ENCODE results near the gene FFAR1. TPM values are rescaled to one million over a fixed set of nuclear protein-coding genes. Genes with fewer than 3 reads are reported as not detected.

FFAR1 gene
- total and polyA plus RNA-seq, 2 donors (not counting 1 experiment from before 2014, with no cell fraction given), result 3.0 to 17.9 TPM

DNA sequence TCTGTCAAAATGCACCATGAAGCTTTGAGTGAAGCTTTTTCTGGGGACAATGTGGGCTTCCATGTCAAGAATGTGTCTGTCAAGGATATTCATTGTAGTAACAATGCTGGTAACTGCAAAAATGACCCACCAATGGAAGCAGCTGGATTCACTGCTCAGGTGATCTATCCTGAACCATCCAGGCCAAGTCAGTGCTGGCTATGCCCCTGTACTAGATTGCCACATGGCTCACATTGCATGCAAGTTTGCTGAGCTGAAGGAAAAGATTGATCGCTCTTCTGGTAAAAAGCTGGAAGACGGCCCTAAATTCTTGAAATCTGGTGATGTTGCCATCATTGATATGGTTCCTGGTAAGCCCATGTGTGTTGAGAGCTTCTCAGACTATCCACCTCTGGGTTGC is 35.8 kb downstream of the FFAR1 start:
- no peaks in the 10 kb centered on the region for H3K4me1 Mint-ChIP-seq
- 100% methylated on average over 2 of the region's 2 CpGs for WGBS (ENCODE audit: insufficient coverage)
- no peak overlapping the region for H3K4me2 ChIP-seq (replicated peaks; ENCODE audit: low read depth, low read length, poor library complexity, severe bottlenecking)
- H2AFZ ChIP-seq (ENCODE audit: insufficient read depth, low read depth, low read length, poor library complexity, severe bottlenecking), result no peak overlapping the region
- ChIA-PET POLR2A (no interaction called here), CTCF (interaction anchor here (1.6 kb wide), 1 partner anchor 86 kb away, joined by 3 read pairs; no protein-coding TSS in a partner anchor)
- peaks cover 6 to 20% (median 12%) of the 10 kb centered on the region in 3 donors for H3K9me3 ChIP-seq (ENCODE audit: control extremely low read depth in 1 of 3, control insufficient read depth in 2 of 3, insufficient read depth in 1 of 3, low read length in 2 of 3)
- intact Hi-C loops (cut with micrococcal nuclease), result no loop called here
- H3K4me3 ChIP-seq (ENCODE audit: control extremely low read depth in 1 of 5, extremely low read depth in 1 of 5, insufficient read depth in 1 of 5, low read depth in 2 of 5, low read length in 4 of 5), result no peak overlapping the region
- H3K9ac ChIP-seq (ENCODE audit: low read length), result no peak overlapping the region
- peaks cover 2% of the 10 kb centered on the region for H3K9me3 Mint-ChIP-seq (ENCODE audit: insufficient read depth)
- H3K27ac Mint-ChIP-seq, result no peak overlapping the region
- peaks cover 0 to 2% (median 0%) of the 10 kb centered on the region in 4 experiments for H3K27me3 ChIP-seq (replicated peaks in 1 of 4; ENCODE audit: control extremely low read depth in 1 of 4, control insufficient read depth in 3 of 4, insufficient read depth in 4 of 4, low read length in 3 of 4)
- no peak for TF ChIP-seq EZH2 (IDR thresholded peaks at IDR 0.05; ENCODE audit: borderline replicate concordance, insufficient read depth, low read depth, low read length, poor library complexity, severe bottlenecking)
- TF ChIP-seq, protein P1, sequence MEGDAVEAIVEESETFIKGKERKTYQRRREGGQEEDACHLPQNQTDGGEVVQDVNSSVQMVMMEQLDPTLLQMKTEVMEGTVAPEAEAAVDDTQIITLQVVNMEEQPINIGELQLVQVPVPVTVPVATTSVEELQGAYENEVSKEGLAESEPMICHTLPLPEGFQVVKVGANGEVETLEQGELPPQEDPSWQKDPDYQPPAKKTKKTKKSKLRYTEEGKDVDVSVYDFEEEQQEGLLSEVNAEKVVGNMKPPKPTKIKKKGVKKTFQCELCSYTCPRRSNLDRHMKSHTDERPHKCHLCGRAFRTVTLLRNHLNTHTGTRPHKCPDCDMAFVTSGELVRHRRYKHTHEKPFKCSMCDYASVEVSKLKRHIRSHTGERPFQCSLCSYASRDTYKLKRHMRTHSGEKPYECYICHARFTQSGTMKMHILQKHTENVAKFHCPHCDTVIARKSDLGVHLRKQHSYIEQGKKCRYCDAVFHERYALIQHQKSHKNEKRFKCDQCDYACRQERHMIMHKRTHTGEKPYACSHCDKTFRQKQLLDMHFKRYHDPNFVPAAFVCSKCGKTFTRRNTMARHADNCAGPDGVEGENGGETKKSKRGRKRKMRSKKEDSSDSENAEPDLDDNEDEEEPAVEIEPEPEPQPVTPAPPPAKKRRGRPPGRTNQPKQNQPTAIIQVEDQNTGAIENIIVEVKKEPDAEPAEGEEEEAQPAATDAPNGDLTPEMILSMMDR (IDR thresholded peaks at IDR 0.05), result no peak
- H3K4me3 Mint-ChIP-seq, result no peak overlapping the region
- no peak overlapping the region for H3K27ac ChIP-seq (ENCODE audit: low read length in 2 of 2)
- H3K27me3 Mint-ChIP-seq, result peaks cover 15% of the 10 kb centered on the region
- H3K36me3 ChIP-seq (replicated peaks in 1 of 2; ENCODE audit: control extremely low read depth in 1 of 2, control insufficient read depth in 1 of 2, extremely low read depth in 1 of 2, insufficient read depth in 2 of 2, low read length in 1 of 2), result no peaks in the 10 kb centered on the region
- no peak for ATAC-seq (ENCODE audit: low read depth)
- no peaks in the 10 kb centered on the region for H4K20me1 ChIP-seq (ENCODE audit: control insufficient read depth, insufficient read depth, low read length, poor library complexity, severe bottlenecking)
- H3K4me1 ChIP-seq (ENCODE audit: control insufficient read depth in 2 of 2, insufficient read depth in 2 of 2, low read length in 2 of 2), result no peaks in the 10 kb centered on the region
- H3K79me2 ChIP-seq (ENCODE audit: control insufficient read depth, insufficient read depth, low read length), result no peaks in the 10 kb centered on the region
- no peak for DNase-seq

DNA sequence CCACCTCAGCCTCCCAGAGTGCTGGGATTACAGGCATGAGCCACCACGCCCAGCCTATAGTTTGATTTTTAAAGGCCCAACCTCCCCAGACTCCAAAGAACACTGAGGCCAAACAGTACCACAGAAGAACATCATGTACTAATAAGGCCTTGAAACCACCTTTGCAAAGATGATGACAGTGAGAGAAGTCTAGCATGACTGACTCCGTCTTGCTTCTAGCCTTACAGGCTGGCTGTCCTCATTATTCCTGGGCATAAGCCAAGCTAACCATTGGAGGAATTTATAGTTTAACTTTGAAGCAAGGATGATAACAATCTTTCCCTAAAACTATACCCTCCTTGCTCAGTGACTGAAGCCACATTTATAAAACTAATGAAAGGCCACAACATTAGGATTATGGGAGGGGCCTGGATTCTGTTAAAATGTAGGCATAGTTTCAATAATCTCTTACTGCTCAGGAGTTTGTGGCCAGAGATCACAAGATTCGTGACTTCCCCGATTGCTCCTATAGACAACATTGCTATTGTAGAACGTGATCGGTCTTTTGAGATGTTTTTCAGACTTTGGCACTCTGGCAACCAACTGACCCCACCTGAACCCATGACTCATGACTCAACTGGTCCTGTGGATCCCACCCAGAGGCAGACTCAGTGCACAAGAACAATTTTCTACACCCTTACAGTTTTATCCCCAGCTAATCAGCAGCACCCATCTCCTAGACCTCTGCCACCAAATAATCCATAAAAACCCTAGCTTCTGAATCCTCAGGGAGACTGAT is 40.8 kb downstream of the FFAR1 start:
- ATAC-seq (ENCODE audit: low read depth) (no peak), DNase-seq (no peak)
- Histone ChIP-seq H3K79me2 (ENCODE audit: control insufficient read depth, insufficient read depth, low read length) (no peaks in the 10 kb centered on the region), H3K27me3 (replicated peaks in 1 of 4; ENCODE audit: control extremely low read depth in 1 of 4, control insufficient read depth in 3 of 4, insufficient read depth in 4 of 4, low read length in 3 of 4) (no peaks in the 10 kb centered on the region), H3K27ac (ENCODE audit: low read length in 2 of 2) (no peak overlapping the region), H3K4me3 (ENCODE audit: control extremely low read depth in 1 of 5, extremely low read depth in 1 of 5, insufficient read depth in 1 of 5, low read depth in 2 of 5, low read length in 4 of 5) (no peak overlapping the region), H4K20me1 (ENCODE audit: control insufficient read depth, insufficient read depth, low read length, poor library complexity, severe bottlenecking) (no peaks in the 10 kb centered on the region), H2AFZ (ENCODE audit: insufficient read depth, low read depth, low read length, poor library complexity, severe bottlenecking) (no peak overlapping the region), H3K9me3 (ENCODE audit: control extremely low read depth in 1 of 3, control insufficient read depth in 2 of 3, insufficient read depth in 1 of 3, low read length in 2 of 3) (peaks cover 5 to 20% (median 12%) of the 10 kb centered on the region in 3 donors), H3K4me1 (ENCODE audit: control insufficient read depth in 2 of 2, insufficient read depth in 2 of 2, low read length in 2 of 2) (no peaks in the 10 kb centered on the region), H3K36me3 (replicated peaks in 1 of 2; ENCODE audit: control extremely low read depth in 1 of 2, control insufficient read depth in 1 of 2, extremely low read depth in 1 of 2, insufficient read depth in 2 of 2, low read length in 1 of 2) (no peaks in the 10 kb centered on the region), H3K9ac (ENCODE audit: low read length) (no peak overlapping the region), H3K4me2 (replicated peaks; ENCODE audit: low read depth, low read length, poor library complexity, severe bottlenecking) (no peak overlapping the region)
- ChIA-PET POLR2A (no interaction called here), CTCF (no interaction called here)
- no peak overlapping the region for H3K27ac Mint-ChIP-seq
- no peaks in the 10 kb centered on the region for H3K4me1 Mint-ChIP-seq
- intact Hi-C loops (cut with micrococcal nuclease), result no loop called here
- H3K27me3 Mint-ChIP-seq, result peaks cover 2% of the 10 kb centered on the region
- WGBS (ENCODE audit: insufficient coverage), result 98% methylated on average over 4 of the region's 6 CpGs
- no peak overlapping the region for H3K4me3 Mint-ChIP-seq
- peaks cover 2% of the 10 kb centered on the region for H3K9me3 Mint-ChIP-seq (ENCODE audit: insufficient read depth)
- TF ChIP-seq EZH2 (IDR thresholded peaks at IDR 0.05; ENCODE audit: borderline replicate concordance, insufficient read depth, low read depth, low read length, poor library complexity, severe bottlenecking), result no peak
- TF ChIP-seq, protein P1 (IDR thresholded peaks at IDR 0.05), result no peak
